ENCODE data around the gene IMPDH1.
A peak's percentile ranks its signal among the peaks of the same experiment; 100 is the strongest.

The IMPDH1 gene

GRCh38 chr7:128405471-128406313 is 4.1 kb downstream of the IMPDH1 start:
- Histone ChIP-seq H3K36me3 (ENCODE audit: control insufficient read depth, insufficient read depth, low read length) (peaks cover under 1% of the 10 kb centered on the region; the same call in 1 of the 2 replicates), H3K4me1 (ENCODE audit: control insufficient read depth, insufficient read depth, low read length) (peaks cover 10% of the 10 kb centered on the region), H3K27ac (ENCODE audit: low read length) (no peak overlapping the region), H3K4me3 (ENCODE audit: low read length) (peak overlapping the region; percentile 47; the same call in 1 of the 2 replicates), H3K27me3 (ENCODE audit: control insufficient read depth, insufficient read depth, low read length) (peaks cover 36% of the 10 kb centered on the region), H3K9me3 (ENCODE audit: control insufficient read depth, insufficient read depth, low read length) (no peaks in the 10 kb centered on the region)
- DNase-seq (ENCODE audit: low read depth, low spot score) = no peak
- WGBS (ENCODE audit: insufficient coverage, insufficient read length) = no CpG with 5 or more reads among the region's 107 CpGs

GRCh38 chr7:128404886-128405470 is 4.8 kb downstream of the IMPDH1 start:
- H3K4me3 ChIP-seq (ENCODE audit: low read length) = peak overlapping the region; percentile 47; the same call in 1 of the 2 replicates
- H3K27me3 ChIP-seq (ENCODE audit: control insufficient read depth, insufficient read depth, low read length) = peaks cover 34% of the 10 kb centered on the region
- WGBS (ENCODE audit: insufficient coverage, insufficient read length) = no CpG with 5 or more reads among the region's 13 CpGs
- no peak overlapping the region for H3K27ac ChIP-seq (ENCODE audit: low read length)
- peaks cover 10% of the 10 kb centered on the region for H3K4me1 ChIP-seq (ENCODE audit: control insufficient read depth, insufficient read depth, low read length)
- H3K9me3 ChIP-seq (ENCODE audit: control insufficient read depth, insufficient read depth, low read length) = no peaks in the 10 kb centered on the region
- peaks cover 4% of the 10 kb centered on the region; the same call in 1 of the 2 replicates for H3K36me3 ChIP-seq (ENCODE audit: control insufficient read depth, insufficient read depth, low read length)
- no peak for DNase-seq (ENCODE audit: low read depth, low spot score)

- H3K36me3 ChIP-seq (ENCODE audit: control insufficient read depth, insufficient read depth, low read length) = peaks cover 4% of the 10 kb centered on the region; the same call in 1 of the 2 replicates
- peaks cover 10% of the 10 kb centered on the region for H3K4me1 ChIP-seq (ENCODE audit: control insufficient read depth, insufficient read depth, low read length)
- H3K9me3 ChIP-seq (ENCODE audit: control insufficient read depth, insufficient read depth, low read length) = no peaks in the 10 kb centered on the region
- WGBS (ENCODE audit: insufficient coverage, insufficient read length) = no CpG with 5 or more reads among the region's 9 CpGs
- peaks cover 32% of the 10 kb centered on the region for H3K27me3 ChIP-seq (ENCODE audit: control insufficient read depth, insufficient read depth, low read length)
- H3K4me3 ChIP-seq (ENCODE audit: low read length) = no peak overlapping the region
- no peak for DNase-seq (ENCODE audit: low read depth, low spot score)
- H3K27ac ChIP-seq (ENCODE audit: low read length) = no peak overlapping the region
These were observed 5.6 kb downstream of the IMPDH1 start for GRCh38 chr7:128404143-128404681.

GRCh38 chr7:128403676-128404075 is 6.1 kb downstream of the IMPDH1 start:
- no CpG with 5 or more reads among the region's 5 CpGs for WGBS (ENCODE audit: insufficient coverage, insufficient read length)
- H3K4me1 ChIP-seq (ENCODE audit: control insufficient read depth, insufficient read depth, low read length) = peaks cover 10% of the 10 kb centered on the region
- H3K4me3 ChIP-seq (ENCODE audit: low read length) = no peak overlapping the region
- H3K27me3 ChIP-seq (ENCODE audit: control insufficient read depth, insufficient read depth, low read length) = peaks cover 26% of the 10 kb centered on the region
- H3K36me3 ChIP-seq (ENCODE audit: control insufficient read depth, insufficient read depth, low read length) = peaks cover 4% of the 10 kb centered on the region; the same call in 1 of the 2 replicates
- H3K27ac ChIP-seq (ENCODE audit: low read length) = no peak overlapping the region
- DNase-seq (ENCODE audit: low read depth, low spot score) = no peak
- no peaks in the 10 kb centered on the region for H3K9me3 ChIP-seq (ENCODE audit: control insufficient read depth, insufficient read depth, low read length)

- no peak overlapping the region for H3K27ac ChIP-seq (ENCODE audit: low read length)
- peaks cover 15% of the 10 kb centered on the region for H3K27me3 ChIP-seq (ENCODE audit: control insufficient read depth, insufficient read depth, low read length)
- H3K4me1 ChIP-seq (ENCODE audit: control insufficient read depth, insufficient read depth, low read length) = peaks cover 6% of the 10 kb centered on the region
- H3K9me3 ChIP-seq (ENCODE audit: control insufficient read depth, insufficient read depth, low read length) = no peaks in the 10 kb centered on the region
- DNase-seq (ENCODE audit: low read depth, low spot score) = no peak
- no CpG with 5 or more reads among the region's 2 CpGs for WGBS (ENCODE audit: insufficient coverage, insufficient read length)
- H3K4me3 ChIP-seq (ENCODE audit: low read length) = no peak overlapping the region
- peaks cover 9% of the 10 kb centered on the region for H3K36me3 ChIP-seq (ENCODE audit: control insufficient read depth, insufficient read depth, low read length)
These were observed 7.4 kb downstream of the IMPDH1 start for GRCh38 chr7:128402356-128402755.

- H3K4me3 ChIP-seq (ENCODE audit: low read length) = no peak overlapping the region
- no peak overlapping the region for H3K27ac ChIP-seq (ENCODE audit: low read length)
- peaks cover 5% of the 10 kb centered on the region for H3K4me1 ChIP-seq (ENCODE audit: control insufficient read depth, insufficient read depth, low read length)
- DNase-seq (ENCODE audit: low read depth, low spot score) = no peak
- H3K9me3 ChIP-seq (ENCODE audit: control insufficient read depth, insufficient read depth, low read length) = no peaks in the 10 kb centered on the region
- peaks cover 4% of the 10 kb centered on the region; the same call in 1 of the 2 replicates for H3K27me3 ChIP-seq (ENCODE audit: control insufficient read depth, insufficient read depth, low read length)
- H3K36me3 ChIP-seq (ENCODE audit: control insufficient read depth, insufficient read depth, low read length) = peaks cover 9% of the 10 kb centered on the region
- no CpG with 5 or more reads among the region's 5 CpGs for WGBS (ENCODE audit: insufficient coverage, insufficient read length)
These were observed 9.2 kb downstream of the IMPDH1 start for GRCh38 chr7:128400566-128400965.

GRCh38 chr7:128399991-128400390 is 9.8 kb downstream of the IMPDH1 start:
- no CpG with 5 or more reads among the region's 7 CpGs for WGBS (ENCODE audit: insufficient coverage, insufficient read length)
- no peaks in the 10 kb centered on the region for H3K9me3 ChIP-seq (ENCODE audit: control insufficient read depth, insufficient read depth, low read length)
- peaks cover 5% of the 10 kb centered on the region for H3K4me1 ChIP-seq (ENCODE audit: control insufficient read depth, insufficient read depth, low read length)
- H3K4me3 ChIP-seq (ENCODE audit: low read length) = no peak overlapping the region
- H3K36me3 ChIP-seq (ENCODE audit: control insufficient read depth, insufficient read depth, low read length) = peaks cover 9% of the 10 kb centered on the region
- H3K27me3 ChIP-seq (ENCODE audit: control insufficient read depth, insufficient read depth, low read length) = peaks cover 3% of the 10 kb centered on the region; the same call in 1 of the 2 replicates
- no peak overlapping the region for H3K27ac ChIP-seq (ENCODE audit: low read length)
- DNase-seq (ENCODE audit: low read depth, low spot score) = no peak

GRCh38 chr7:128398841-128399135 is 11.0 kb downstream of the IMPDH1 start:
- no CpG with 5 or more reads among the region's 6 CpGs for WGBS (ENCODE audit: insufficient coverage, insufficient read length)
- no peak for DNase-seq (ENCODE audit: low read depth, low spot score)
- peaks cover 10% of the 10 kb centered on the region for H3K36me3 ChIP-seq (ENCODE audit: control insufficient read depth, insufficient read depth, low read length)

GRCh38 chr7:128398016-128398840 is 11.6 kb downstream of the IMPDH1 start:
- H3K27me3 ChIP-seq (ENCODE audit: control insufficient read depth, insufficient read depth, low read length) = no peaks in the 10 kb centered on the region
- no peak for DNase-seq (ENCODE audit: low read depth, low spot score)
- H3K9me3 ChIP-seq (ENCODE audit: control insufficient read depth, insufficient read depth, low read length) = no peaks in the 10 kb centered on the region
- H3K27ac ChIP-seq (ENCODE audit: low read length) = no peak overlapping the region
- peaks cover 12% of the 10 kb centered on the region for H3K36me3 ChIP-seq (ENCODE audit: control insufficient read depth, insufficient read depth, low read length)
- H3K4me3 ChIP-seq (ENCODE audit: low read length) = no peak overlapping the region
- H3K4me1 ChIP-seq (ENCODE audit: control insufficient read depth, insufficient read depth, low read length) = no peaks in the 10 kb centered on the region; the same call in 1 of the 2 replicates
- WGBS (ENCODE audit: insufficient coverage, insufficient read length) = no CpG with 5 or more reads among the region's 16 CpGs

More at GRCh38 chr7:128398841-128399135, 11.0 kb downstream of the IMPDH1 start:
- no peaks in the 10 kb centered on the region for H3K9me3 ChIP-seq (ENCODE audit: control insufficient read depth, insufficient read depth, low read length)
- no peak overlapping the region for H3K27ac ChIP-seq (ENCODE audit: low read length)
- H3K4me3 ChIP-seq (ENCODE audit: low read length) = no peak overlapping the region
- H3K27me3 ChIP-seq (ENCODE audit: control insufficient read depth, insufficient read depth, low read length) = no peaks in the 10 kb centered on the region
- H3K4me1 ChIP-seq (ENCODE audit: control insufficient read depth, insufficient read depth, low read length) = no peaks in the 10 kb centered on the region; the same call in 1 of the 2 replicates

GRCh38 chr7:128396357-128396756 is 13.4 kb downstream of the IMPDH1 start:
- Histone ChIP-seq H3K27ac (ENCODE audit: low read length) (no peak overlapping the region), H3K4me1 (ENCODE audit: control insufficient read depth, insufficient read depth, low read length) (no peaks in the 10 kb centered on the region; the same call in 1 of the 2 replicates), H3K27me3 (ENCODE audit: control insufficient read depth, insufficient read depth, low read length) (no peaks in the 10 kb centered on the region), H3K36me3 (ENCODE audit: control insufficient read depth, insufficient read depth, low read length) (peaks cover 12% of the 10 kb centered on the region), H3K9me3 (ENCODE audit: control insufficient read depth, insufficient read depth, low read length) (no peaks in the 10 kb centered on the region), H3K4me3 (ENCODE audit: low read length) (no peak overlapping the region)
- WGBS (ENCODE audit: insufficient coverage, insufficient read length) = no CpG with 5 or more reads among the region's 11 CpGs
- DNase-seq (ENCODE audit: low read depth, low spot score) = no peak
